ENCODE results near the gene TTYH1.

The TTYH1 gene

GRCh38 chr19:54424660-54425381 lies 9.6 kb downstream of the TTYH1 start:
- no peak for DNase-seq (ENCODE audit: low spot score)

- DNase-seq (ENCODE audit: low spot score): no peak
Measured at GRCh38 chr19:54425382-54425723, 10.1 kb downstream of the TTYH1 start.

GRCh38 chr19:54426291-54426931 lies 11.1 kb downstream of the TTYH1 start:
- no peak for DNase-seq (ENCODE audit: low spot score)

GRCh38 chr19:54427586-54427985 lies 12.3 kb downstream of the TTYH1 start:
- no peak for DNase-seq (ENCODE audit: low spot score)

GRCh38 chr19:54428323-54429175 lies 13.3 kb downstream of the TTYH1 start:
- no peak for DNase-seq (ENCODE audit: low spot score)

- DNase-seq (ENCODE audit: low spot score): no peak
Measured at GRCh38 chr19:54429176-54429495, 13.9 kb downstream of the TTYH1 start.

GRCh38 chr19:54429545-54430227 lies 14.4 kb downstream of the TTYH1 start:
- no peak for DNase-seq (ENCODE audit: low spot score)

- peak; percentile 50 for DNase-seq (ENCODE audit: low spot score)
Measured at GRCh38 chr19:54430306-54431254, 15.3 kb downstream of the TTYH1 start.

GRCh38 chr19:54431255-54431838 lies 16.1 kb downstream of the TTYH1 start:
- peak; percentile 74 for DNase-seq (ENCODE audit: low spot score)

GRCh38 chr19:54432144-54432738 lies 17.0 kb downstream of the TTYH1 start:
- peak; percentile 24 for DNase-seq (ENCODE audit: low spot score)

GRCh38 chr19:54433697-54434096 lies 18.4 kb downstream of the TTYH1 start:
- DNase-seq (ENCODE audit: low spot score): no peak

GRCh38 chr19:54434112-54434872 lies 19.0 kb downstream of the TTYH1 start:
- DNase-seq (ENCODE audit: low spot score): no peak

- DNase-seq (ENCODE audit: low spot score): no peak
Measured at GRCh38 chr19:54434873-54435214, 19.6 kb downstream of the TTYH1 start.

- DNase-seq (ENCODE audit: low spot score): no peak
Measured at GRCh38 chr19:54435551-54436016, 20.3 kb downstream of the TTYH1 start.

- no peak for DNase-seq (ENCODE audit: low spot score)
Measured at GRCh38 chr19:54436031-54436523, 20.8 kb downstream of the TTYH1 start.

- DNase-seq (ENCODE audit: low spot score): no peak
Measured at GRCh38 chr19:54436628-54437252, 21.5 kb downstream of the TTYH1 start.

- DNase-seq (ENCODE audit: low spot score): no peak
Measured at GRCh38 chr19:54439174-54439851, 24.0 kb downstream of the TTYH1 start.

- no peak for DNase-seq (ENCODE audit: low spot score)
Measured at GRCh38 chr19:54440641-54441040, 25.4 kb downstream of the TTYH1 start.

- DNase-seq (ENCODE audit: low spot score): no peak
Measured at GRCh38 chr19:54444737-54445136, 29.5 kb downstream of the TTYH1 start.

All from LoVo (cell line).